ENCODE data around the gene KLF6. TPM values are rescaled to one million over a fixed set of nuclear protein-coding genes. Genes with fewer than 3 reads are reported as not detected.

Gene KLF6
- total RNA-seq, 1 donor from 2014 or later: 86.0 TPM

- DNase-seq (ENCODE audit: low read depth in 2 of 2): peak; percentile 83 to 93
These were observed 10.0 kb downstream of the KLF6 start for GRCh38 chr10:3774814-3775695.

DNA sequence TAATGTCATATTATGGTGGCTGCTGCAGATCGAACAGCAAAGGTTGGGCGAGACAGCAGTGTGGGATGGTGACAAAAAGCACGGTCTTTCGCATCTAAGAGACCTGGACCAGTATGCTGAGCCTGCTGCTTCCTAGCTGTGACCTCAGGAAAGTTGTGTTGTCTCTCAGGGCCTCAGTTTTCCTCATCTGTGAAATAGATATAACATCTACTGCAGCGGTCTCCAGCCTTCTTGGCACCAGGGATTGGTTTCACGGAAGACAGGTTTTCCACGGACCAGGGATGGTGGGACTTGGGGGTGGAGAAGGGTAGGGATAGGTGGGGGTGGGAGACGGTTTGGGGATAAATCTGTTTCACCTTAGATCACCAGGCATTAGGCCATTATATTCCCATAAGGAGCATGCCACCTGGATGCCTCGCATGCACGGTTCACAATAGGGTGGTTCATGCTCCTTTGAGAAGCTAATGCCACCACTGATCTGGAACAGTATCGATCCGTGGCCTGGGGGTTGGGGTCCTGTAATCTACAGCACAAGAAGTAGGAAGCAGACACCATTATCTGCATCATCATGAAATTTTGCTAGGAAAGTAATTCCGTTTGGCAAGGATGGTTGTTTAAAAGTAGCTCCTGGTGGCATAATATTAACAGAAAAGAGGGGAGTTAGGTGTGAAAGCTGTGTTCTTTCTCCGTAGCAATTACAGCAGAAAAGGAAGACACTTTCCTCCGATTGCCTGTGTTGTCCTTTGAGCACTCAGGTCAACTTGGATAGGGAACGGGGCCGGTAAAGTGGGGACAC is 10.8 kb downstream of the KLF6 start:
- peak; percentile 82 to 89 for DNase-seq (ENCODE audit: low read depth in 2 of 2)

DNA sequence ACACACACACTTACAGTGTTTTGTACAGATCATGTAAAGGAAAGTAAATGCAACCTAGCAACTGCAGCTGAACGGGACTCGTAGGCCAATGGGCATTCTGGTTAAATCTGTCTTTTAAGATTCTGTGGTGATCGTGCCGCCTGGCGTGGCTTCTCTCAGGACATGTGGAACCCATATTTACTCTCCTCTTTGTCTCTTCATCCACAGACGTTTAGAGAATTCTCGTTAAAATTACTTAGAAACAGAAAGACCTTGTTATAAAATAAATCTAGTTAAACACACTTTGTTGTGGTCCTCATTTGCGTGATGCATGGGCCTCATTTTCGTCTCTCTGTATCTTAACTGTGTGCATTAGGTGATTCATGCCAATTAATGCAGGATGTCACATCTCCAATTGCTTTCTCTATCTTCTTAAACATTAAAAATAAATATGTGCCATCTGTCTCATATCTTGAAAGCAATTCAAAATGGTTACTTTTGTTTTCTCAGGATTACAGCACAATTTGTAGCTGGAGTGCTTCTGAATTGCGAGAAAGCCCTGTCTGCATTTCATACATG is 11.5 kb downstream of the KLF6 start:
- DNase-seq (ENCODE audit: low read depth in 2 of 2): peak; percentile 57 to 77

- peak in 1 of 2 donors; percentile 53 for DNase-seq (ENCODE audit: low read depth in 2 of 2)
These were observed 12.4 kb downstream of the KLF6 start for GRCh38 chr10:3772361-3773171.

- DNase-seq (ENCODE audit: low read depth in 2 of 2): no peak
These were observed 14.3 kb downstream of the KLF6 start for GRCh38 chr10:3770611-3771110.

DNA sequence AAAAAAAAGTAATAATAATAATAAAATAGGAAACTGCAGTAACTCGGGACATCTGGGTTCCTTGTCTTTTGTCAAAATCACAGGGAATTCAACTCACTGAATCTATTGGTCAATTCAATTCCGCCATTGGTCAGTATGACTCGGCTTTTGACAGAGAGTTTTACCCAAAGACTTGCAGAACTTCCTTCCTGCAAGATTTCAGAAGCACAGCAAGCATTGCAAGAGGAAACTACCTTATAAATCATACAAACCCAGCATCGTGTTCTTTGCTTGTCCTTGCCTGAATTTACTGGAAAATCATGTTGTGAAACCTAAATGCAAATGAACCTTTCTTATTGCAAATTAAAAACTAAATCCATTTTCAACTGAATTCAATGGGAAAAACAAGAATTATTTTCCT is 15.5 kb downstream of the KLF6 start:
- DNase-seq (ENCODE audit: low read depth in 2 of 2): no peak

- peak in 1 of 2 donors; percentile 59 for DNase-seq (ENCODE audit: low read depth in 2 of 2)
These were observed 18.8 kb downstream of the KLF6 start for GRCh38 chr10:3766046-3766756.

DNA sequence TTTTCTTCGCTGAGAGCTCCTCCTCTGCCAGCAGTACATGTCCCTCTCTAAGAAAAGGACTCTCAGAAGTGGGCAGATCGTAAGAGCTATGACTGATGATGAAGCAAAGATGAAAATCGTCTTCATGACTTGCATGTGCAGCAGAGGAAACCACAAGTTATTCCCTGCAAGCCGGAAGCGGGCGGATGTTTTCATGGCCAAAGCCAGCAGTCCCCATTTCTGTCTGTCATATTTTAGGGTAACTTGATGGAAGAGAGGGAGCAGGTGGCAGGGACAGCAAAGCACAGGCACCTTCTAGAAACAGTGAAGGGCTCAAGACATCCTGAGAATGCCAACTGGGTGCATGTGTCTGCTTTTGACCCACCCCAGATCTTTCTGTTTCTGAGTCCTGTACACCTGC is 19.9 kb downstream of the KLF6 start:
- no peak for DNase-seq (ENCODE audit: low read depth in 2 of 2)

GRCh38 chr10:3764626-3765112 is 20.3 kb downstream of the KLF6 start:
- DNase-seq (ENCODE audit: low read depth in 2 of 2): no peak

DNA sequence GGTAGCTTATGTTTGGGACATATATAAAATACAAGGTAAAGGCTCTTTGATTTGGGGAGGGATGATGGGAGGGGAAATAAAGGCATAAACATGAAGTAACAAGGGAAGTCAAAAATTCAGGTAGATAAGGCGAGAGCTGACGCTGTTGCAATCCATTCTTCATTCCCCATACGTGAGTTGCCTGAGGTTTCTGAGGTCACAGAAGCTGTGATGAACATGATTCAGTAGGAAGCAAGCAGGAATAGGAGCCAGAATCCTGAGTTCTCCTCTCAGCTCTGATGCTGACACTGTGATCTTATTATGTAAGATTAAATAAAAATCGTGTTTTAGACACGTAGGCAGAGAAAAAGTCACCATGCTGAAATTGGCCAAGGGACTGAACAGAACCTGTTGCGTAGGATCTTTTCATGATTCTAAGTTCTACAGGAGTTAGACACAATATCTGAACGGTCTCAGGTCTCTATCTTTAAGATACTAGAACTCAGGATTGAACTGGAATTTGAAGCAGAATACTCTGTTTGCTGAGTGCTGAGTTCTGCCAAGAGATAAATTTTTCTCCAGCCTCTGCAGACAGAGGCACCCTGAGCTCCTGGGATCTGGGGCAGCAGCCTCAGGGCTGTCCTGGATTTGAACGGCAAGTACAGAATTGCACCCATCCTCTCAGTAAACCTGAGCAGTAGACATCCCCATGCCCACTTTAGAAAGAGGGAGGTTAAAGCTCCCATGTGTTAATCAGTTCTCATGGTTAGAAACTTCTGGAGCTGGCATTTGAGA is 21.0 kb downstream of the KLF6 start:
- no peak for DNase-seq (ENCODE audit: low read depth in 2 of 2)

DNA sequence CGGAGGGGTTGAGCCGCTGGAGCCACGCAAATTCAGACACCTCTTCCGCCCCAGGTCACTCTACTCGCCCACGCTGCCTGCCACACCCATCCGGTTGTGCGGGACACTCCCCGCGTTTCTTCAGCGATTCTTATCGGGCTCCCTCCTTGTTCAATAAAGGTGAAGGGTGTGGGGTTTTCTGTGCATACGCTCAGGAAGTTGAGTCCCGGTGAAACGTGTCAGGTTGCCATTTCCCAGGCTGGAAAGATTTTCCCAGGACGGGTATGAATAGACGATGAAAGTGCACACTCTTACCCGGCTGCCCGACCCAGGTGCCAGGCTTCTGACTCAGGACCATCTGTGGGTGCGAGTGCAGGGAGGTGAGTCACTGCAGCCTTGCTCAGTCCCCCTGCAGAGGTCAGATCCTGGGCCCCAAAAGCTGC is 22.0 kb downstream of the KLF6 start:
- peak in 1 of 2 donors; percentile 41 for DNase-seq (ENCODE audit: low read depth in 2 of 2)

- DNase-seq (ENCODE audit: low read depth in 2 of 2): no peak
These were observed 22.7 kb downstream of the KLF6 start for GRCh38 chr10:3762309-3762708.

GRCh38 chr10:3761904-3762303 is 23.1 kb downstream of the KLF6 start:
- no peak for DNase-seq (ENCODE audit: low read depth in 2 of 2)

GRCh38 chr10:3761021-3761686 is 23.9 kb downstream of the KLF6 start:
- no peak for DNase-seq (ENCODE audit: low read depth in 2 of 2)

- DNase-seq (ENCODE audit: low read depth in 2 of 2): no peak
These were observed 24.9 kb downstream of the KLF6 start for GRCh38 chr10:3760083-3760482.

GRCh38 chr10:3759397-3759796 is 25.6 kb downstream of the KLF6 start:
- DNase-seq (ENCODE audit: low read depth in 2 of 2): no peak

DNA sequence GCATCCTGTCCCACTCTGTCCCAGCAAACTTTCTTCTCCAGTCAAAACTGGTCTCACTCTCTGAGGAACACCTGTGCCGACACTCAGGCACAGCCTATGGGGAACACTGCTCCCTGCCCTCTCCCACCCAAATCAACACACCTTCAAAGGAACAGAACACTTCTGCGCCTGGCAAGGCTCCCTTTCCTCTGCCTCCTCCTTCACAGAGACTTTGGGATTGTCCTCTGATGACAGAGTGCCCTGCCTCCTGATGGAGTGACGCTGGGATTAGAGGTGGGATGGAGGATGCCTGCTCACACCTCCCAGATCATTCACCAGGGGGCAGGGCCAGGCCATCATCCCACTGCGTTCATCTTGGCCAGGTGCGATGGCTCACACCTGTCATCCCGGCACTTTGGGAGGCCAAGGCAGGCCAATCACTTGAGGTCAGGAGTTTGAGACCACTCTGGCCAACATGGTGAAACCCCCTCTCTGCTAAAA is 26.5 kb downstream of the KLF6 start:
- DNase-seq (ENCODE audit: low read depth in 2 of 2): no peak

- peak in 1 of 2 donors; percentile 29 for DNase-seq (ENCODE audit: low read depth in 2 of 2)
These were observed 27.1 kb downstream of the KLF6 start for GRCh38 chr10:3757638-3758490.
